Measurements from ENCODE around the gene RAD51B. TPM values are rescaled to one million over a fixed set of nuclear protein-coding genes. Genes with fewer than 3 reads are reported as not detected.

The RAD51B gene
- total RNA-seq, 1 experiment from 2014 or later, result 16.7 TPM

DNA sequence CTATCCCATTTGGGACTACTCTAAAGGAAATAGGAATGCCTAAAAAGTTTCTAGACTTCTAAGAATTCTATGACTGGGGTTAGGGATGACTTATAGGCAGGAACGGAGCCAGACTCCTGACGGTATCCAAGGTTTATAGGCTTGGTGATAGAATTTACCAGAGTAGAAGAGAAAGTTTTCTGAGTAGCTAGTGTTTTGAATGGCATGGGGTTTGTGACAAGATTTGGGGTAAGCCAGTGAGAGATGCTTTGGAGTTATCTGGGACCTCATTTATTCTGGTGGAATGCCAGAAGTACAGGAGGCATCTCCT is 444.6 kb downstream of the RAD51B start:
- WGBS (ENCODE audit: extremely low coverage, insufficient read length, low lambda C conversion rate), result no CpG with 5 or more reads among the region's 2 CpGs
- H3K14ac ChIP-seq (ENCODE audit: insufficient read depth, low read length), result no peak overlapping the region
- H2BK12ac ChIP-seq (ENCODE audit: insufficient read length, low read depth, low read length), result no peak overlapping the region
- no peak overlapping the region for H3T11ph ChIP-seq (ENCODE audit: low read length)
- no peak overlapping the region for H2AFZ ChIP-seq (ENCODE audit: low read length)
- no peaks in the 10 kb centered on the region for H4K20me1 ChIP-seq (ENCODE audit: control insufficient read depth, insufficient read depth, insufficient read length)
- no peak overlapping the region for H3K9ac ChIP-seq (ENCODE audit: extremely low read depth, insufficient read length, low read length)
- no peak overlapping the region for H4K91ac ChIP-seq (ENCODE audit: insufficient read length, low read depth, low read length)
- no peaks in the 10 kb centered on the region for H3K36me3 Mint-ChIP-seq (ENCODE audit: insufficient read depth in 1 of 3, low read depth in 3 of 3)
- H3K23ac ChIP-seq (ENCODE audit: insufficient read length, low read depth, low read length), result no peak overlapping the region
- peaks cover 21% of the 10 kb centered on the region for H3K4me1 ChIP-seq (ENCODE audit: insufficient read depth, low read length)
- H3K27me3 Mint-ChIP-seq (ENCODE audit: low read depth), result peaks cover 3% of the 10 kb centered on the region
- H3K27ac ChIP-seq (ENCODE audit: insufficient read length, low read depth, low read length), result no peak overlapping the region
- no peaks in the 10 kb centered on the region for H3K79me2 ChIP-seq (ENCODE audit: insufficient read depth, low read length)
- no peak overlapping the region for H3K4me2 ChIP-seq (ENCODE audit: insufficient read depth, insufficient read length, low read length)
- no peak overlapping the region for H4K8ac ChIP-seq (replicated peaks; ENCODE audit: insufficient read length, low read depth, low read length)
- no peak overlapping the region; a peak in 1 of 7 replicates for H3K27ac Mint-ChIP-seq
- no peak overlapping the region for H2AK5ac ChIP-seq (ENCODE audit: insufficient read length, low read length)
- H2BK5ac ChIP-seq (ENCODE audit: insufficient read length, low read length), result no peak overlapping the region
- no peak overlapping the region for H3K4me3 Mint-ChIP-seq
- H4K5ac ChIP-seq (ENCODE audit: insufficient read length, low read depth, low read length), result no peak overlapping the region
- H3K4ac ChIP-seq (ENCODE audit: low read depth, low read length), result no peak overlapping the region
- no peaks in the 10 kb centered on the region for H3K9me3 ChIP-seq (ENCODE audit: control insufficient read depth, low read depth, low read length)
- no peaks in the 10 kb centered on the region for H3K27me3 ChIP-seq (ENCODE audit: insufficient read depth, low read length)
- H3K56ac ChIP-seq (ENCODE audit: insufficient read length, low read depth, low read length), result no peak overlapping the region
- H2BK20ac ChIP-seq (ENCODE audit: low read depth, low read length, poor library complexity, severe bottlenecking), result no peak overlapping the region
- H3K23me2 ChIP-seq (ENCODE audit: insufficient read length, low read depth, low read length, poor library complexity, severe bottlenecking), result no peaks in the 10 kb centered on the region
- H3K9me3 Mint-ChIP-seq, result no peaks in the 10 kb centered on the region
- no peak for DNase-seq
- TF ChIP-seq, protein P1, sequence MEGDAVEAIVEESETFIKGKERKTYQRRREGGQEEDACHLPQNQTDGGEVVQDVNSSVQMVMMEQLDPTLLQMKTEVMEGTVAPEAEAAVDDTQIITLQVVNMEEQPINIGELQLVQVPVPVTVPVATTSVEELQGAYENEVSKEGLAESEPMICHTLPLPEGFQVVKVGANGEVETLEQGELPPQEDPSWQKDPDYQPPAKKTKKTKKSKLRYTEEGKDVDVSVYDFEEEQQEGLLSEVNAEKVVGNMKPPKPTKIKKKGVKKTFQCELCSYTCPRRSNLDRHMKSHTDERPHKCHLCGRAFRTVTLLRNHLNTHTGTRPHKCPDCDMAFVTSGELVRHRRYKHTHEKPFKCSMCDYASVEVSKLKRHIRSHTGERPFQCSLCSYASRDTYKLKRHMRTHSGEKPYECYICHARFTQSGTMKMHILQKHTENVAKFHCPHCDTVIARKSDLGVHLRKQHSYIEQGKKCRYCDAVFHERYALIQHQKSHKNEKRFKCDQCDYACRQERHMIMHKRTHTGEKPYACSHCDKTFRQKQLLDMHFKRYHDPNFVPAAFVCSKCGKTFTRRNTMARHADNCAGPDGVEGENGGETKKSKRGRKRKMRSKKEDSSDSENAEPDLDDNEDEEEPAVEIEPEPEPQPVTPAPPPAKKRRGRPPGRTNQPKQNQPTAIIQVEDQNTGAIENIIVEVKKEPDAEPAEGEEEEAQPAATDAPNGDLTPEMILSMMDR (conservative IDR thresholded peaks at IDR 0.05), result no peak
- no peak overlapping the region for H2BK120ac ChIP-seq (ENCODE audit: low read depth, low read length, poor library complexity, severe bottlenecking)
- no peak overlapping the region for H3K18ac ChIP-seq (ENCODE audit: insufficient read length, low read depth, low read length)
- H3K79me1 ChIP-seq (ENCODE audit: insufficient read depth, low read depth, low read length, poor library complexity, severe bottlenecking), result no peaks in the 10 kb centered on the region
- H2BK15ac ChIP-seq (ENCODE audit: low read depth, low read length), result no peak overlapping the region
- peaks cover 54 to 58% of the 10 kb centered on the region in 2 experiments for H3K4me1 Mint-ChIP-seq
